SK-N-MC (cell line): ENCODE data around the gene SENP7.

Experiments
- EZH2 ChIP-seq: fragments of 200-600 bp; sonication (generic); IDR thresholded peaks from one replicate; pipeline ENCODE4 v1.6.1; 2017; ENCODE audit warnings: antibody characterized with exemption
- POLR2AphosphoS5 ChIP-seq: IDR thresholded peaks from 2 replicates; pipeline ENCODE4 v1.6.1; 2012; ENCODE audit warnings: mild to moderate bottlenecking, low read depth, low read length, borderline replicate concordance

GRCh38 chr3:101310978-101311375 is 202.0 kb downstream of the SENP7 start:
- TF ChIP-seq EZH2, result no peak
- no peak for TF ChIP-seq POLR2AphosphoS5
